CD4-positive, alpha-beta T cell (primary cell): ENCODE measurements around the gene DLGAP3. TPM values are rescaled to one million over a fixed set of nuclear protein-coding genes. Genes with fewer than 3 reads are reported as not detected.

ENCODE experiments used
- ATAC-seq: fragments of 200-7000 bp; cut with Tn5 transposase; one replicate; pipeline ENCODE4 v1.10.0; 2022; ENCODE audit warnings: mild to moderate bottlenecking; ENCODE audit not compliant: poor library complexity
- CTCF ChIA-PET: fragments of 350-600 bp; sonication (Branson Sonifier 250); formaldehyde crosslinking; loops from one replicate; lab custom pipeline; 2021; ENCODE audit warnings: antibody characterized with exemption, inconsistent platforms; lab: Charles Lee
- POLR2A ChIA-PET: fragments of 350-600 bp; sonication (Branson Sonifier 250); formaldehyde crosslinking; loops from one replicate; lab custom pipeline; 2021; ENCODE audit warnings: antibody characterized with exemption, inconsistent platforms; lab: Charles Lee
- DNase-seq, 14 experiments: peaks; one replicate each; pipeline ENCODE4 v3.0.0-alpha.2; 2013 to 2020; ENCODE audit warnings: mixed read lengths in 2 of 14
- H3K27ac ChIP-seq, 2 donors: one replicate each; pipeline versions ENCODE4 v1.5.1 to v1.7.0; 2013; ENCODE audit warnings: low read length in 2 of 2, low read depth in 1 of 2, mild to moderate bottlenecking in 1 of 2
- H3K27me3 ChIP-seq, 2 experiments: 1 replicate in 1 of 2; 2 replicates in 1 of 2; pipeline versions ENCODE4 v1.6.1 to v1.7.0; 2013; ENCODE audit warnings: low read length in 2 of 2, control low read depth in 1 of 2, mild to moderate bottlenecking in 1 of 2, moderate library complexity in 1 of 2; ENCODE audit not compliant: insufficient read depth in 2 of 2, control insufficient read depth in 1 of 2
- H3K36me3 ChIP-seq: one replicate; pipeline ENCODE4 v1.6.1; 2013; ENCODE audit warnings: low read length, control low read depth; ENCODE audit not compliant: insufficient read depth
- H3K4me1 ChIP-seq: one replicate; pipeline ENCODE4 v1.6.1; 2013; ENCODE audit warnings: low read length, control low read depth; ENCODE audit not compliant: insufficient read depth
- H3K4me3 ChIP-seq: one replicate; pipeline ENCODE4 v1.5.1; 2013; ENCODE audit warnings: mild to moderate bottlenecking, low read length, moderate library complexity
- H3K9me3 ChIP-seq, 2 experiments: 1 replicate in 1 of 2; 2 replicates in 1 of 2; pipeline versions ENCODE4 v1.6.1 to v1.7.0; 2013; ENCODE audit warnings: low read length in 2 of 2, mild to moderate bottlenecking in 2 of 2, control low read depth in 1 of 2, moderate library complexity in 1 of 2; ENCODE audit not compliant: control insufficient read depth in 1 of 2, insufficient read depth in 1 of 2
- H3K27ac Mint-ChIP-seq: one replicate; pipeline ENCODE4 v1.8.0; 2020; ENCODE audit warnings: mixed read lengths
- H3K27me3 Mint-ChIP-seq: one replicate; pipeline ENCODE4 v1.8.0; 2021; ENCODE audit warnings: mixed read lengths
- H3K36me3 Mint-ChIP-seq: one replicate; pipeline ENCODE4 v1.8.0; 2021; ENCODE audit warnings: low read depth, mixed read lengths
- H3K4me1 Mint-ChIP-seq: one replicate; pipeline ENCODE4 v1.8.0; 2021; ENCODE audit warnings: low read depth, mixed read lengths
- H3K4me3 Mint-ChIP-seq: one replicate; pipeline ENCODE4 v1.8.0; 2020; ENCODE audit warnings: mild to moderate bottlenecking, mixed read lengths
- H3K9me3 Mint-ChIP-seq: one replicate; pipeline ENCODE4 v1.8.0; 2020; ENCODE audit warnings: mixed read lengths
- intact Hi-C, 2 experiments: fragments of 100-400 bp; cut with DNase I in 1 of 2; cut with micrococcal nuclease in 1 of 2; formaldehyde crosslinking; loops; one replicate each; pipeline versions ENCODE4 v1.15.1 to v1.9.0; 2023 to 2025; cut with DNase I, micrococcal nuclease
- total RNA-seq, 174 experiments: library from RNA in 2 of 174; stranded (reverse) in 2 of 174; gene quantifications; one replicate each; pipeline ENCODE4 v1.2.3 and lab custom pipeline; 2021 to 2026
- TF ChIP-seq, protein P1 (sequence below): fragments of 200-600 bp; IDR thresholded peaks from one replicate; pipeline ENCODE4 v1.8.0; 2022; ENCODE audit warnings: antibody characterized with exemption, mild to moderate bottlenecking

Gene DLGAP3
- total RNA-seq, 2 experiments from 2014 or later = 0.34 to 0.44 TPM

DNA sequence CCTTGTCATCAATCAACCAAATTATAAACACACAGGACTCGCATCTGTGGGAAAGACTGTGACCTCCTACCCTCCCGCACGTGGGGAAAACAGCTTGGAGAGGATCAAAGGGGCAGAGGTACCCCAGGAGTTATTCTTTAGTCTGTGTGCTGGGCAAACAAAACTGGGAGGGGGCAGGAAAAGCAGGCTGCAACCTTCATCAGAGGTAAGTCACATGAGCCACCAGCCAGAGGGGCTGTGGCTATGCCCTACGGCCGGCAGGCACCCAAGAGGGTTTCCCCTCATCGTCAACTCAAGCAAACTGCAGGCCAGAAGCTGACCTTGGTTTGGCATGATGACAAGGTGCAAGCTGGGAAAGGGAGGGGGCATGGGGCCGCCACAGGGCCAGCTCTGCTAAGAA lies 82.4 kb downstream of the DLGAP3 start:
- Mint-ChIP-seq H3K36me3 (peaks cover 32% of the 10 kb centered on the region), H3K27me3 (no peaks in the 10 kb centered on the region), H3K4me3 (no peak overlapping the region), H3K9me3 (no peaks in the 10 kb centered on the region), H3K27ac (no peak overlapping the region), H3K4me1 (peaks cover 5% of the 10 kb centered on the region)
- DNase-seq (no peak), ATAC-seq (no peak)
- Histone ChIP-seq H3K27ac (no peak overlapping the region), H3K9me3 (no peaks in the 10 kb centered on the region), H3K4me3 (no peak overlapping the region), H3K27me3 (no peaks in the 10 kb centered on the region), H3K36me3 (peaks cover 35% of the 10 kb centered on the region), H3K4me1 (no peaks in the 10 kb centered on the region)
- intact Hi-C loops = no loop called here
- ChIA-PET POLR2A (no interaction called here), CTCF (interaction anchor here (0.6 kb wide), 1 partner anchor 218 kb away, joined by 3 read pairs; no protein-coding TSS in a partner anchor)
- TF ChIP-seq, protein P1, sequence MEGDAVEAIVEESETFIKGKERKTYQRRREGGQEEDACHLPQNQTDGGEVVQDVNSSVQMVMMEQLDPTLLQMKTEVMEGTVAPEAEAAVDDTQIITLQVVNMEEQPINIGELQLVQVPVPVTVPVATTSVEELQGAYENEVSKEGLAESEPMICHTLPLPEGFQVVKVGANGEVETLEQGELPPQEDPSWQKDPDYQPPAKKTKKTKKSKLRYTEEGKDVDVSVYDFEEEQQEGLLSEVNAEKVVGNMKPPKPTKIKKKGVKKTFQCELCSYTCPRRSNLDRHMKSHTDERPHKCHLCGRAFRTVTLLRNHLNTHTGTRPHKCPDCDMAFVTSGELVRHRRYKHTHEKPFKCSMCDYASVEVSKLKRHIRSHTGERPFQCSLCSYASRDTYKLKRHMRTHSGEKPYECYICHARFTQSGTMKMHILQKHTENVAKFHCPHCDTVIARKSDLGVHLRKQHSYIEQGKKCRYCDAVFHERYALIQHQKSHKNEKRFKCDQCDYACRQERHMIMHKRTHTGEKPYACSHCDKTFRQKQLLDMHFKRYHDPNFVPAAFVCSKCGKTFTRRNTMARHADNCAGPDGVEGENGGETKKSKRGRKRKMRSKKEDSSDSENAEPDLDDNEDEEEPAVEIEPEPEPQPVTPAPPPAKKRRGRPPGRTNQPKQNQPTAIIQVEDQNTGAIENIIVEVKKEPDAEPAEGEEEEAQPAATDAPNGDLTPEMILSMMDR = no peak

- TF ChIP-seq, protein P1 = no peak
- Mint-ChIP-seq H3K27ac (no peak overlapping the region), H3K9me3 (no peaks in the 10 kb centered on the region), H3K4me3 (no peak overlapping the region), H3K27me3 (no peaks in the 10 kb centered on the region), H3K36me3 (peaks cover 32% of the 10 kb centered on the region), H3K4me1 (peaks cover 5% of the 10 kb centered on the region)
- Histone ChIP-seq H3K4me1 (no peaks in the 10 kb centered on the region), H3K4me3 (no peak overlapping the region), H3K36me3 (peaks cover 35% of the 10 kb centered on the region), H3K27ac (no peak overlapping the region), H3K27me3 (no peaks in the 10 kb centered on the region), H3K9me3 (no peaks in the 10 kb centered on the region)
- POLR2A ChIA-PET = no interaction called here
- no peak for DNase-seq
- no peak for ATAC-seq
- CTCF ChIA-PET = no interaction called here
- intact Hi-C loops = no loop called here
These were observed 83.2 kb downstream of the DLGAP3 start for GRCh38 chr1:34846265-34846664.

GRCh38 chr1:34845131-34845901 lies 84.1 kb downstream of the DLGAP3 start:
- no peaks in the 10 kb centered on the region for H3K27me3 ChIP-seq
- Mint-ChIP-seq H3K36me3 (peaks cover 25% of the 10 kb centered on the region), H3K4me3 (no peak overlapping the region), H3K4me1 (peaks cover 5% of the 10 kb centered on the region), H3K27ac (no peak overlapping the region), H3K27me3 (no peaks in the 10 kb centered on the region), H3K9me3 (no peaks in the 10 kb centered on the region)
- ChIA-PET POLR2A (no interaction called here), CTCF (interaction anchor here (2.3 kb wide), 1 partner anchor 7 kb away, joined by 8 read pairs; no protein-coding TSS in a partner anchor)
- H3K36me3 ChIP-seq = peaks cover 27% of the 10 kb centered on the region
- DNase-seq = no peak
- intact Hi-C loops = no loop called here
- ATAC-seq = no peak
- H3K4me3 ChIP-seq = no peak overlapping the region
- no peaks in the 10 kb centered on the region for H3K4me1 ChIP-seq
- TF ChIP-seq, protein P1 = no peak
- H3K9me3 ChIP-seq = no peaks in the 10 kb centered on the region
- H3K27ac ChIP-seq = no peak overlapping the region
